Measurements from ENCODE around the gene SORT1. TPM values are rescaled to one million over a fixed set of nuclear protein-coding genes. Genes with fewer than 3 reads are reported as not detected.
A peak's percentile ranks its signal among the peaks of the same experiment; 100 is the strongest.

Gene SORT1
- total and polyA plus RNA-seq, 2 of the 13 experiments (the other 11 are each of a cell fraction or from before 2014, with no cell fraction given), result 32.4 to 93.0 TPM

- TF ChIP-seq ARID3A (IDR thresholded peaks at IDR 0.05; ENCODE audit: low read depth, low read length) (no peak), DR1 (CRISPR knock-in tag; IDR thresholded peaks at IDR 0.05) (no peak), ZNF563 (CRISPR knock-in tag; IDR thresholded peaks at IDR 0.05) (no peak), KDM1A (CRISPR knock-in tag; IDR thresholded peaks at IDR 0.05) (no peak), NFKB2 (CRISPR knock-in tag; IDR thresholded peaks at IDR 0.05; ENCODE audit: borderline replicate concordance) (no peak), PHF21A (CRISPR knock-in tag; IDR thresholded peaks at IDR 0.05) (no peak), ZFP41 (CRISPR knock-in tag; IDR thresholded peaks at IDR 0.05; ENCODE audit: borderline replicate concordance) (no peak), SMARCC2 (IDR thresholded peaks at IDR 0.05) (no peak)
Observed at GRCh38 chr1:109412551-109412950, 14.8 kb upstream of the SORT1 start (continued).

- Histone ChIP-seq H4K20me1 (ENCODE audit: insufficient read depth, low read length) (no peaks in the 10 kb centered on the region), H3K4me3 (replicated peaks in 1 of 3; ENCODE audit: insufficient read depth in 1 of 3, low read depth in 2 of 3, low read length in 3 of 3) (no peak overlapping the region), H3K79me2 (ENCODE audit: insufficient read depth, low read length) (no peaks in the 10 kb centered on the region), H3K27me3 (ENCODE audit: control insufficient read depth in 1 of 2, insufficient read depth in 2 of 2, low read length in 2 of 2) (no peaks in the 10 kb centered on the region), H3K27ac (ENCODE audit: extremely low read length, insufficient read depth, low read length) (no peak overlapping the region), H3K36me3 (replicated peaks in 1 of 2; ENCODE audit: control insufficient read depth in 1 of 2, insufficient read depth in 2 of 2, low read length in 2 of 2) (peaks cover 17 to 57% of the 10 kb centered on the region in 2 experiments), H3K4me1 (ENCODE audit: insufficient read depth, low read length) (no peaks in the 10 kb centered on the region), H3K9me3 (ENCODE audit: low read length) (no peaks in the 10 kb centered on the region), H2AFZ (ENCODE audit: low read length) (no peak overlapping the region), H3K4me2 (ENCODE audit: low read depth, low read length) (no peak overlapping the region), H3K9ac (ENCODE audit: insufficient read depth, low read depth, low read length) (no peak overlapping the region)
- CTCF ChIA-PET (ENCODE audit: low intra/inter-chr PET ratio, low total read pairs), result no interaction called here
- intact Hi-C loops (cut with micrococcal nuclease; ENCODE audit: unreplicated experiment) (no loop called here), in situ Hi-C loops (cut with HindIII; ENCODE audit: extremely low pct_ligation_motif_present, low pct_unique_long_range_greater_than_20kb) (loop anchor here (5.0 kb wide), 1 partner anchor 143 kb away; no protein-coding TSS in a partner anchor)
- FAIRE-seq, result no peak
- BruUV-seq (replicated peaks), result TSS peak; percentile 6
- DNase-seq (ENCODE audit: low spot score), result no peak
- POLR2A ChIA-PET, result no interaction called here
- no peak for ATAC-seq
- TF ChIP-seq FOXP4 (CRISPR knock-in tag; IDR thresholded peaks at IDR 0.05) (no peak), NR2F1 (CRISPR knock-in tag; IDR thresholded peaks at IDR 0.05) (no peak), TGIF2 (CRISPR knock-in tag; IDR thresholded peaks at IDR 0.05) (no peak), KMT2B (CRISPR knock-in tag; IDR thresholded peaks at IDR 0.05) (no peak), ZFP91 (CRISPR knock-in tag; IDR thresholded peaks at IDR 0.05; ENCODE audit: borderline replicate concordance) (no peak), ZFY (CRISPR knock-in tag; IDR thresholded peaks at IDR 0.05) (no peak), ZNF703 (CRISPR knock-in tag; IDR thresholded peaks at IDR 0.05; ENCODE audit: borderline replicate concordance) (no peak), ATM (IDR thresholded peaks at IDR 0.05; ENCODE audit: borderline replicate concordance) (no peak), ZC3H13 (CRISPR knock-in tag; IDR thresholded peaks at IDR 0.05) (no peak), TRIM24 (CRISPR knock-in tag; IDR thresholded peaks at IDR 0.05) (no peak), SPEN (CRISPR knock-in tag; IDR thresholded peaks at IDR 0.05; ENCODE audit: low read depth) (no peak)
- 95% methylated on average over 4 of the region's 4 CpGs for WGBS (ENCODE audit: low lambda C conversion rate)
Observed at GRCh38 chr1:109404838-109405237, 7.1 kb upstream of the SORT1 start.
